GM20431 (cell line): ENCODE measurements around the gene ABCA2.

Experiments
- in situ Hi-C: fragments of 300-500 bp; cut with MseI, MboI; formaldehyde crosslinking; loops from one replicate; pipeline ENCODE4 v1.15.0; 2020; ENCODE audit warnings: low sequenced_read_pairs; ENCODE audit not compliant: unreplicated experiment

ABCA2 gene

DNA sequence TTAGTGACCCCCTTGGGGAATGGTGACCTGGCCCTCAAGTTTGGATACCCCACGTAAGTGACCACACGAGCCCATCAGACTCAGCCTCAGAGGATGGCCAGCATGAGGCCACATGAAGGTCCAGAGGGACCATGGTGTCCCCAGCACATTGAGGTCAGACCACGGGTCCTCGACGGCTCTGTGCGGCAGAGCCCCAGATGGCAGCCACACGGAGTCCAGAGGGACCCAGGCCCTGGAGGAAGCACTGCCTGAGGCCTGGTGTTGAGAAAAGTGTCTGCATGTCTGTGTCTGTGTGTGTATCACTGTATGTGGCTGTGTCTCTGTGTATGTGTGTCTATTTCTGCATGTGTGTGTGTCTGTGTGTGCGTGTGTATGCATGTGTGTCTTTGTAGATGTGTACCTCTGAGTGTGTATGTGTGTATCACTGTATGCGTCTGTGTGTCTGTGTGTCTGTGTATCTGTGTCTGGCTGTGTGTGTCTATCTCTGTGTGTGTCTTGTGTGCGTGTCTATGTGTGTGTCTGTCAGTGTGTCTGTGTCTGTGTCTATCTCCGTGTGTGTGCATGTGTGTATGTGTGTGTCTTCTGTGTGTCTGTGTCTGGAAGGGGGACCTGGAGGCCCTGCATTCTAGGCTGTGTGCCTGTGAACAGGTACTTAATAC is 44.3 kb downstream of the ABCA2 start:
- in situ Hi-C loops, result no loop called here

DNA sequence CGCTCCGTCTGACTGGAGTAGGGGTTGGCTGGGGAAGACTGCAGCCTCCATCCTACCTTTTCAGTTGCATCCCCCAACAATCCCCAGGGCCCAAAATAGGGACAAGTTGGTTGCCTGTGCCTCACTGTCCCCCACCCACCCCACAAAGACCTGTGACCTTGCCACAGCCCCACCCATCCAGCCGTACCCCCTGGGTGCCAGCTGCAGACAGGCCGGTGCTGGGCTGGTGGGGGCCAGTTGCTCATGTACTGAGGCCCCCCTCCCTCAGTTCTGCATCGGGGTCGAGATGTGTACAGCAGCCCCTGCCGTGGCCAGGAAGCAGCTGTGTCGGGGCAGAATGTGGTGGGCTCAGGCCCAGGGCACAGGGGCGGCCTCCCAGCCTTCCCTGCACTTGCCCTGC is 44.9 kb downstream of the ABCA2 start:
- in situ Hi-C loops, result no loop called here

DNA sequence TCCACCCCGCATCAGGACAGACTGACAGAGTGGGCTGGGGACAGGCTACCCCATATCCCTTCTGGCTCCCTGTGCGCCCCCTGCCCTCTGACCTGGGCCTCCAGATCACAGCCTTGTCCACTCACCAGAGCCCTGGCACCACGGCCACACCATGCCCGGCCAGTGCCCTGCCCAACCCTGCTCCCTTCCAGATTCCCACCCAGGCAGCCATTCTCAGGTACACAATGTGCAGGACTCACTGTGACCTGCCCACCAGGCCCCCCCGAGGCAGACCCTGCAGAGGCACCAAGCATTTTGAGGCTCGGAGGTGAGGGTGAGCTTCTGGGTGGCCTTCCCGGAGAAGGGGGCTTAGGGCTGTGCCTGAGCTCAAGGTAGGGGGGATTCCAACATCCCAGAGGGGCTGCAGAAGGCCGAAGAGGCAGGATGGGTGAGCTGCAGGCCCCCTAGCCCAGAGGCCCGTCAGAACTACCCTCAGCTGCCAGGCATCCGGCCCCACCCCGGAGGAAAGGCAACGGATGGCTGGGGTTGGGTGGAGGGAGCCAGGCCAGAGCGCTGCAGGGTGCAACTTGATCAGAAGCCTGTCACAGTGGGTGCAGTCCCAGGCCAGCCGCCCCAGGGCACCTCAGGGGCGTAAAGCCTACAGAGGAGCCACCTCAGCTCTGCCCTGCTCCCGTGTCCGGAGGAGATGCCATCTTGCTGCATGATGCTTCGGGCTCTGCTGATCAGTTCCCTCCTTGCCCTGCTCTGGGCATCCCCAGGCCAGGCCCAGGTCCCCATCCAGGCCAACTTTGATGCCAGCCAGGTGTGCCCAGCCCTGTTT is 45.6 kb downstream of the ABCA2 start, which contains the start of gene LCNL1:
LCNL1 (plus strand) TSS at position 762 of the 820 bp plus-strand sequence. CDS start 594 bp downstream, outside the sequence.
- in situ Hi-C loops, result no loop called here

DNA sequence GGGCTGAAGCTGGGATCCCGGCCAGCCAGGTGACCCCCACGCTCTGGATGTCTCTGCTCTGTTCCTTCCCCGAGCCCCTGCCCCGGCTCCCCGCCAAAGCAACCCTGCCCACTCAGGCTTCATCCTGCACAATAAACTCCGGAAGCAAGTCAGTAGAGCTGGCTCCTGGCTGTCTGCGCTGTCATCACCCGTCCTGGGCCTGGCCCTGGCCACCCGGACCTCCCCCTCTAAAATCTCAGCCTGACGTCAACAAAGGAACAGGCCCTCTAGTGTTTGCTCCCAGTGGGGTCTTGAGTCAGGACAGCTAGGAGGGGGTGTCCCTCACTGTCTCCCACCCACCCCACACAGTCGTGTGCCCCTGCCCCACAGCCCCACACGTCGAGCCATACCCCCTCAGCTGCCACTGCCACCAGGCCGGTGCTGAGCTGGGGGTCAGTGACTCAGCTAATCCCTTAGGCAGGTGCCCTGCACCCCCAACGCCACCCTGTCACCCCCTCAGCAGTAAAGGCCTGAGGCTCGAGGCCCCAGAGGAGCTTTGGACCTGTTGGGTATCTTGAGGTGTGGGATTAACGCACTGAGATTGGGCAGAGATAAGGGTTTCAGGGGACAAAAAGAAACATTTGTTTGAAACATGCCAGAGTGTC is 46.3 kb downstream of the ABCA2 start:
- in situ Hi-C loops, result no loop called here

DNA sequence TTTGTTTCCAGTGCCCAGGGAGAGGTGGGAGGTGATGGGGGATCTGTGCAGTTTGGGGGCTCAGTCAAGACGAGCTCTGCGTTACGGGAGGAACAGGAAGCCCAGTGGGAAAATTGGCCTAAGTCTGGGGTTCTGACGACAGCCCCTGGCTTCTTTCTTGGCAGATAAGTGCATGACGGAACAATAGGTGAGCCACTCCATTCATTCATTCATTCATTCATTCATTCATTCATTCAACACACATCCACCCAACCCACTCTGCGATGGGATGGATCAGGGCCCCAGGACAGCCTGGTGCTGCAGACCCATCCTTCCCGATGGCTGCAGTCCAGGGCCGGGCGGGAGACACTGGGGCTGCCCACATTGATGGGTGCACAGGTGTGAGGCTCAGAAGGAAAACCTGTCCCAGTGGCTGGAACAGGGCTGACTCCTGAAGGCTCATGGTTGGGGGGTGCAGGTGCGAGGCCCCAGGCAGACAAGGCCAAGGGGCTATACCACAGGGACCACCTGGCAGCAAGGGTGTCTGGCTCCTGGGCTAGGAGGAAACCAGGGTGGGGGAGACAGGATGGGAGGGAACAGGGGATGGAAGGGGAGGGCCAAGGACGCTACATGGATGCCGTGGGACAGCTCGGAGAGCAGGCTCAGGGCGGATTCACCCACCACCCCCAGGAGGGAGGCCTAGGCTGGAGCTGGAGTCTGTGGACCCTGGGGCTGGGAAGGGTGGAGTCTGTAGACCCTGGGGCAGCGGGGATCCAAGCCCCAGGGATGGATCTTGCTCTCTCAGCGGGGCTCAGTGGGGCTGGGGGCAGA is 47.2 kb downstream of the ABCA2 start:
- in situ Hi-C loops, result no loop called here

DNA sequence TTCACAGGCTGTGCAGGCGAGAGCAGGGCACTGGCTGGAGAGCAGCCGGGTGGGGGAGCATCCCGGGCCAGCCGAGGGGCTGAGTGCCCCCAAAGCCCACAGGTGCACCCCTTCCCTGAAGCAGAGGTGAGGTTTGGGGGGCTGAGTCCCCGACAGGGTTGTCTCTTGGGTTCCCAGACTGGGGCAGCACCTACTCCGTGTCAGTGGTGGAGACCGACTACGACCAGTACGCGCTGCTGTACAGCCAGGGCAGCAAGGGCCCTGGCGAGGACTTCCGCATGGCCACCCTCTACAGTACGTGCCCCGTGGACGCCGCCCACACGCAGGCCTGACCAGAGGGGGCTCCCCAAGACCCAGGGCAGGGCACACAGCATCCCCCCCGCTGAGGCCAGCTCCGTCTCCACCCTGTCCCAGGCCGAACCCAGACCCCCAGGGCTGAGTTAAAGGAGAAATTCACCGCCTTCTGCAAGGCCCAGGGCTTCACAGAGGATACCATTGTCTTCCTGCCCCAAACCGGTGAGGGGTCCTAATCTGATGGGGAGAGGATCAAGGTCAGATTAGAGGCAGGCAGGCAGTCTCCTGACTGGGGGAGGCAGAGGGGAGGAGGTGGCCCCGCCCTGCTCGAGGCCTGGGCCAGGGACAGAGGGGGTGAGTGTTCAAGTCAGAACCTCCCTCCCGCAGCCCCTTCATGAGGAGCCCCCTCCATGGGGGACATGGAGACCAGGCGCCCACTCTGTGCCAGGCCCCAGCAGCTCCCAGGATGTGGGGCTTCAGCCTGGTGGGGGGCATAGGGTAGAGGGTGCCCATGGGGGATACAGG is 48.1 kb downstream of the ABCA2 start:
- in situ Hi-C loops, result no loop called here

DNA sequence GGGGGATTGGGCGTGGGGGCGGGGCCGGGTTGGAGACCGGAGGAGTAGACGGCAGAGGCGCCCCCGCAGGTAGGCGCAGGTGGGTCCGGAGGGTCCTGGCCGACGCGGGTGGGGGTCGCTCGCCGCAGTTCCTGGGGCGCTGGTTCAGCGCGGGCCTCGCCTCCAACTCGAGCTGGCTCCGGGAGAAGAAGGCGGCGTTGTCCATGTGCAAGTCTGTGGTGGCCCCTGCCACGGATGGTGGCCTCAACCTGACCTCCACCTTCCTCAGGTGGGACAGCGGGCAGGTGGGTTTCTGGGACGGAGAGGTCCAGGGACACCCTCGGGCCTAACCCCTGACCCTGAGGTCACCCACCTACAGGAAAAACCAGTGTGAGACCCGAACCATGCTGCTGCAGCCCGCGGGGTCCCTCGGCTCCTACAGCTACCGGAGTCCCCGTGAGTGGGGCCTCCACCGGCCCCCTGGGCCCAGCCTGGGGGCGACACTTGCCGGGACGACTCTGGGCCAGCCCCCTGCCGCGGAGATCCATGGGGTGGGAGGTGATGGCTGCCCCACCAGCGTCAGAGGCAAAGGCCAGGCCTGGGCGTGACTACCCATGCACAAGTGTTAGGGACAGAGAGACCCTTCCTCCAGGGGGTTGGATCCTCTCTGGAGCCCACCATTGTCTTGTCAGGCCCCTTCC is 49.0 kb downstream of the ABCA2 start:
- in situ Hi-C loops, result no loop called here

DNA sequence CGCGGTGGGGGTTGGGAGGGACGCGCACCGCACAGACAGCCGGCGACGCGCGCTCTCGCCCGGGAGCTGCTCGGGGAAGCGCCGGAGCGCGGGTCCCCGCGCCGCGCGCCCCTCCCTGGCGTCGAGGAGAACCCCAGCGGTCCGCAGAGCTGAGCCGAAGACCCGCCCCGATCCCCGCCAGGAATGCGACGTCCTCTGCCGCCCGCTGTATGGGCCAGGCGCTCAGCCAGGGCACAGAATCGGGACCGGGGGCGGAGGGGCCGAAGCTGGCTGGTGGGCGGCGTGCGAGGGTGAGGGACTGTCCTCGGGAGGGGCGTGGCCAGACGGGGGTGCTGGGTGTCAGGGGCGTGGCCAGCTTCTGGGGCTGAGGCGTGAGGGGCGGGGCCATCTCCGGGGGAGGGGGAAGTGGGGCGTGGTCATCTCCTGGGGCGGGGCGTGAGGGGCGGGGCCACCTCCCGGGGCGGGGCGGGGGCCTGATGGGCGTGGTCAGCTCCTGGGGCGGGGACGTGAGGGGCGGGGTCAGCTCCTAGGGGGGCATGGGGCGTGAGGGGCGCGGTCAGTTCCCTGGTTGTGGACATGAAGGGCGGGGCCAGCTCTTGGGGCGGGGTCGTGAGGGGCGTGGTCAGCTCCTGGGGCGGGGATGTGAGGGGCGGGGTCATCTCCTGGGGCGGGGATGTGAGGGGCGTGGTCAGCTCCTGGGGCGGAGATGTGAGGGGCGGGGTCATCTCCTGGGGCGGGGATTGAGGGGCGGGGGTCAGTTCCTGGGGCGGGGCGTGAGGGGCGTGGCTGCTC is 49.8 kb downstream of the ABCA2 start:
- in situ Hi-C loops, result no loop called here

DNA sequence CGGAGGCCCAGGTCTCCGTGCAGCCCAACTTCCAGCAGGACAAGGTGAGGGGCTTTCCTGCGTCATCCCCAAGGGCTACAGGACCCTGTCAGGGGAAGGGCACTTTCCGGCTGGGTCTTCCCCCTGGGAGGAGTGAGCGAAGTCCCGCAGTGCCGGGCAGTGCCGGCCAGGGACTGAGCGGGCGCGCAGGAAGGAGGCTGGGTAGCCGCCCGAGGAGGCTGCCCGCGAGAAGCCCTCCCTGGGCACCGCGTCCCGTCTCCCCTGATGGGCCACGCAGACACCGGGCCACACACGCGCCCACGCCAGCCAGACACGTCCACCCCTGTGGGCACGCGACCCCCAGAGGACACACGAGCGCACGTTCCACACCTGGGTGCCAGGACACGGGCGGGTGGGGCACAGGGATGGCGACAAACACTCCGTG is 50.4 kb downstream of the ABCA2 start:
- in situ Hi-C loops, result no loop called here

DNA sequence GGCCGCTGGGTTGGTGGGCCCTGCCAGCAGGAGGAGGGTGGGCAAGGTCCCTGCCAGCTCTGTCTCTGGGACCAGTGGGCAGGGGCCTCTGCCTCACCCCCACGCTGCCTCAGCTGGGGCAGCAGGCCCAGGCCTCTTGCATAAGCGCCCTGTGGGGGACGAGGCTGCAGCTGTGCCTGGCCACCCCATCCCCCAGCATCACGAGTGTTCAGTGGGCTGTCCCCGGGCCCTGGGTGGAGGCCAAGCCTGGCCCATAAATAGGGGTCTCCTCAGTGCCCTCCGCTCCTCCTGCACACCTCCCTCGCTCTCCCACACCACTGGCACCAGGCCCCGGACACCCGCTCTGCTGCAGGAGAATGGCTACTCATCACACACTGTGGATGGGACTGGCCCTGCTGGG is 50.8 kb downstream of the ABCA2 start, which contains the start of gene PTGDS:
PTGDS (plus strand) TSS at position 282 of the 400 bp plus-strand sequence; CDS start at position 357, 75 bp downstream.
- in situ Hi-C loops, result no loop called here

DNA sequence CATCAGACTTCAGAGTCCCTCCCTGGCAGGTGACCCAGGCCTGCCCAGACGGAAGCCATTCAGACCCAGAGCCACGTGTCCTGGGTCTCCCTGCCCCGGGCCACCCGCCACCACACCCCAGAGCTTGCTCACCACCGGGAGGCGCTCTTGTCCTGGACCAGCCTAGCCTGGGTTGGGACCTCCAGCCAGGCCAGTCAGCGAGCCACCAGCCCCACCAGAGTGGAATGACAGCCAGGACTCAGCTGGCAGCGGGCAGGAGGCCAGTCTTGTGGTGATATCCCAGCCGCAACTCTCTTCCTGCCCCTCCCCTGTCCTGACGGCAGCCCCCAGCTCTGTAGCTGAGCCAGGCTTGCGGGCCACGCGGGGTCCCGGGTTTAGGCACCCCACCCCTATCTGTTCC is 52.4 kb downstream of the ABCA2 start:
- in situ Hi-C loops, result no loop called here

DNA sequence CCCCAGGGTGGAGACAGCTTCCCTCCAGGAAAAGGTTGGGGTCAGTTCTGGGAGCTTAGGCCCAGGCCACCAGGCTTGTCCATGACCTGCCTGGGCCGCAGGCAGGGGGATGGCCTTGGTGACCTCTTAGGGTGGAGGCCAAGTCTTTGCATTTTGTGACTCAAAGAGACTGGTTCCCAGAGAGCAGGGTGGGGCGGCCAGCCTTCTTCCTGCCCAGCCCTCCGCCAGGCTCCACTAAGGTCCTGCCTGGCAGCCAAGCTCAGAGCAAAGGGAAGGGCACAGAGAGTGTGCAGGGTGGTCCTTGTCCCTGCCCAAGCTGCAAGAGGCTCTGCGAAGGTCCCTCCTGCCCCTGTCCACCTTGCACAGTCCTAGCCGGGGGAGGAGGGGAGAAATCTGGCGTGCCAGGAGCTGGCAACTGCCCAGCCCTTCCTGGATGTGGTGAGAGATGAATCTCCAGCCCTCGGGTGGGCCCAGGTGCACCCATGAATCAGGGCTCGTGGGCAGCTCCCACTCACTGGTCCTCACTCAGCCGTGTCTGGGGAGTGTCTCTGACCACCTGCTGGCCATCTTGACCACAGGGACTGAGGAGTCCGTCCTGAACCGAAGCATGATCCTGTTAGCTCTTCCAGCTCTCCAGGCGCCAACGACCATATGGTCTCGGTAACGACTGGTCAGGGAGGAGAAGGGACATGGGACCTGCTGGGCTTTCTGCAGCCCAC is 53.1 kb downstream of the ABCA2 start:
- in situ Hi-C loops, result no loop called here

DNA sequence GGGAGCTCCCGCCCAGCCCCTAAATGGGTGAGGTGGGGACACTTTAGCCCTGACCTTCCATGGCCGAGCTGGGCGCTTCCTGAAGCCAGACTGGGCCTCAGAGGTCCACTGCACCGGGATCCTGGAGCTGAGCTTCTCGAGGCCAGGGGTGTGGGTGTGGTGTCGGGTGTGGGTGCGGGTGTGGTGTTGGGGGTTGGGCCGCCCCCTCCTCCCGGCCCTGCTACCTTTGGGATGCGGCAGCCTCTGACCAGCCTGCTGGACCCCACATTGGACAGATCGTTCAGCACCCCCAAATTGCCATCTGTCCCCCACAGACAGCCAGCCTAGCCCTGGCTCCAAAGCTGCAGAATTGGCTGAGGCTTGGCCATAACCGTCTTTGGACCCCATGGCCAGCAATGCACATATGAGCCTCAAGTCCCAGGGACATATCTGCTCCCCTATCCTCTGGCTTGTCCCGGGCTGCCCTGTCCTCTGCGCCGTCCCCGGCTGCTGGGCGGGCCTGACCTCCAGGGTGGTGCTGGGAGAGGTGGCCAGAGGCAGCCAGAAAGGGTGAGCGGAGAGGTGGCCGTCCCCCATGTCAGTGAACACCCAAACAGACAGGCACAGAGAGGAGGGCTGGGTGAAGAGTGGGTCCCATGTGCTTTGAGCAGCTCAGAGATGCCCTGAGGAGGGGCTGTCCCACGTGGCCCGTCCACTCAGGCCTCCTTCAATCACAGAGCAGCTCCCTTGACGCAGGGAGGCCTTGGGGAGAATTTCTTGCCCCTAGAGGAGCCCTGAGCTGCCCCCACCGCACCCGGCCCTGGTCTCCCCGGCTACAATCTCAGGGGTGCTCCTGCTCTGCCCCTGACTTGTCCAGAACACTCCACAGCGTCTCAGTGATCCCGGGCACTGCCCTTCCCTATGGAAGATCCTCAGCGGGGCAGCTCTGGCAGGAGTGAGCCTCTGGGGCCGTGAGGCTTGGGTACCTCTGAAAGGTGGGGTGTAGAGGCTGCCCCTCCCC is 54.1 kb downstream of the ABCA2 start:
- in situ Hi-C loops, result no loop called here

DNA sequence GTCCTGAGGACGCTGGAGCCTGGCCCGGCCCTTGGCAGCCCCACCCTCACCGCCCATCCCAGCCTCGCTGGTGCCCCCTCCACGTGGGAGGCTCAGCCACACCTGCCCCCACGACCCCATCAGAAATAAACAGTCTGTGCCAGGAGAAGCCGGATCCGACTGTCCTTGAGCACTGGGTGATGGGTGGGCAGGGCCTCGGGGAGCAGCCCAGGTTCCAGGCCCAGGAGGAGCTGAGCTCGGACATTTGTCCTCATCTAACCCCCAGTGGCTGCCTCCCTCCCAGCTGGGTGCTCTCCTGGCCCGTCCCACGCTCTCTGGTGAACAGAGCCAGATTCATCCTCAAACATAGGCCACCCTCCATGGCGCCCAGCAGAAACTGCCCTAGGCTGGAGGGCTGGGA is 55.3 kb downstream of the ABCA2 start:
- in situ Hi-C loops, result no loop called here

DNA sequence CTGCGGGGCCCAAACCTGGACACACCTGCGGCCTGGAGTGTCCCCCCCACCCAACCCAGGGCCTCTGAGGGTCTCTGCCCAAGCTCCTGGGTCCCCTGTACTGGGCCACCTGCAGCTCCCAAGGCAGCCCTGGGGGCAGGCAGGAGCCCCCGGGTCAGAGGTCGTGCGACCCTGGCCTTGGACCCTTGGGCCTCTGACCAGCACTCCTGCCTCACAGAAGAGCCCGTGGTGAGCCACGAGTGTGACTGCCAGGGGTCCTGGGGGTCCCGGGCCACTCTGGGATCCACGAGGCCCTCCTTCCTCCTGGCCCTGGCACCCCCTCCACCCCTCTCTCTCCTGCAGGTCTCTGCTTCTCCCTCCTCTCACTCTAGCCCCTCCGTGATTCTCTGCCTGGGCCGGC is 55.7 kb downstream of the ABCA2 start:
- in situ Hi-C loops, result no loop called here

DNA sequence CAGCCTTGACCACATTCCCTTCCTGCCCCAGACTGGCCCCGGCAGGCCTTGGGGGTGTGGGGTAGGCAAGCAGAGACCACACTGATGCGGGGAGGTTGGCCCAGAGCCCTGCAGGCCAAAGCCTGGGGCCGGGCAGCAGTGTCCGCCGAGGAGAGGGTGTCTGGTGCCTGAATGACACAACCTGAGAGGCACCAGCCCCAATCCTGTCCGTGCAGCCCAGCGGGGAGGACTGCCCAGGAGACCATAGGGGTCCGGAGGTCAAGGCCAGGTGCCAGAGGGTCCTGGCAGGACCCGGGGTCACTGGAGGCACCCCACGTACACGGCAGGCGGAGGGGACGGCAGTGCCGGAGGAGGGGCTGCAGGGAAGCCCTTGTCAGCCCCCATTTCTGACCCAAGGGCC is 56.3 kb downstream of the ABCA2 start:
- in situ Hi-C loops, result no loop called here
